Measurements from ENCODE around the gene ARAP2. TPM values are rescaled to one million over a fixed set of nuclear protein-coding genes. Genes with fewer than 3 reads are reported as not detected.

Gene ARAP2
- polyA plus RNA-seq, 1 donor (not counting 4 experiments of a cell fraction or from before 2014, with no cell fraction given): 9.3 TPM

DNA sequence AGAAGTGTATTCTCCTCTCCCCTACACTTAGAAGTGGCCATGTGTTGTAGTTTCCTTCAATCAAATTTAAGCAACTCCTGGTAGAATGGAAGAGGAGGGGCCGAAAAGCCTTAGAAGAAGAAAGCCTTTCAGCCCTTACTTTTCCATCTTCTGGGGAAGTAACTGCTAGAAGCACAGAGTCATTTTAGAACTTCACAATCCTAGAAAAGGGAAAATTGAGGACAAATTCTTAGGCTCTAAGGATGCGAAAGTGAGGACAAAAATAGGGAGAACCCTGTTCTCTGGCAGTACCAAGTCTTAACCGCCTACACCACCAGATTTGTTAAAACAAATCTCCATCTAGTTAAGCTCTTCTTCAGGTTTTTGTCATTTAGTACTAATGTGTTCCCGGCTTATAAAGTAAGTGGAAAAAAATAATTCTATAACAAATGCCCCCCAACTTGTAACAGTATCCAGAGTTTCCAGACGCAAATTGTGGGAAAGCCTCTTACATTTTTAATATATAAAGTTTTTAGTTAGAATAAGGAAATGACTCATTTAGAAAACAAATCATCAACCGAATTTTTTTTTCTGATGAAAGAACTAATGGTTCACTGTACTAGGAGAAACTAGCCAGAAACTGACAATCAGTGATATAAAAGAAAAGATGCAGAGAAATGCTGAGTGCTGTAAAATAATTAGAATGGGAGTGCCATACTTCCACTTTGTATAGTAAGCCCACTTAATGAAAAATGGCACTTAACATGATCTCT is 76.0 kb downstream of the ARAP2 start:
- no peak overlapping the region for H3K4me2 ChIP-seq (ENCODE audit: control insufficient read depth, extremely low read depth, insufficient read depth, low read depth, low read length)
- H2AFZ ChIP-seq (ENCODE audit: control insufficient read depth, low read length): no peak overlapping the region
- TF ChIP-seq, protein P1, sequence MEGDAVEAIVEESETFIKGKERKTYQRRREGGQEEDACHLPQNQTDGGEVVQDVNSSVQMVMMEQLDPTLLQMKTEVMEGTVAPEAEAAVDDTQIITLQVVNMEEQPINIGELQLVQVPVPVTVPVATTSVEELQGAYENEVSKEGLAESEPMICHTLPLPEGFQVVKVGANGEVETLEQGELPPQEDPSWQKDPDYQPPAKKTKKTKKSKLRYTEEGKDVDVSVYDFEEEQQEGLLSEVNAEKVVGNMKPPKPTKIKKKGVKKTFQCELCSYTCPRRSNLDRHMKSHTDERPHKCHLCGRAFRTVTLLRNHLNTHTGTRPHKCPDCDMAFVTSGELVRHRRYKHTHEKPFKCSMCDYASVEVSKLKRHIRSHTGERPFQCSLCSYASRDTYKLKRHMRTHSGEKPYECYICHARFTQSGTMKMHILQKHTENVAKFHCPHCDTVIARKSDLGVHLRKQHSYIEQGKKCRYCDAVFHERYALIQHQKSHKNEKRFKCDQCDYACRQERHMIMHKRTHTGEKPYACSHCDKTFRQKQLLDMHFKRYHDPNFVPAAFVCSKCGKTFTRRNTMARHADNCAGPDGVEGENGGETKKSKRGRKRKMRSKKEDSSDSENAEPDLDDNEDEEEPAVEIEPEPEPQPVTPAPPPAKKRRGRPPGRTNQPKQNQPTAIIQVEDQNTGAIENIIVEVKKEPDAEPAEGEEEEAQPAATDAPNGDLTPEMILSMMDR (optimal IDR thresholded peaks at IDR 0.05 in 1 of 3, IDR thresholded peaks at IDR 0.05 in 1 of 3, conservative IDR thresholded peaks at IDR 0.05 in 1 of 3; ENCODE audit: extremely low read depth in 1 of 3, insufficient read depth in 2 of 3, low read length in 3 of 3): no peak
- no peak for TF ChIP-seq EZH2 (IDR thresholded peaks at IDR 0.05; ENCODE audit: low read length)
- dilution Hi-C loops (cut with MboI; ENCODE audit: extremely low pct_ligation_motif_present, low sequenced_read_pairs): no loop called here
- no peak overlapping the region for H3K27ac ChIP-seq (ENCODE audit: control insufficient read depth, insufficient read depth, low read length)
- H3K27me3 ChIP-seq (ENCODE audit: control insufficient read depth, extremely low read depth, insufficient read depth, low read length): no peaks in the 10 kb centered on the region
- no peaks in the 10 kb centered on the region for H3K79me2 ChIP-seq (ENCODE audit: control insufficient read depth, insufficient read depth, low read length)
- H3K36me3 ChIP-seq (ENCODE audit: control insufficient read depth in 2 of 2, extremely low read depth in 1 of 2, insufficient read depth in 2 of 2, low read length in 2 of 2): peaks cover 3% of the 10 kb centered on the region in 2 experiments
- DNase-seq (ENCODE audit: low read depth, low spot score) (no peak), FAIRE-seq (no peak)
- H3K9me3 ChIP-seq (ENCODE audit: control insufficient read depth, low read depth, low read length): no peaks in the 10 kb centered on the region
- H3K4me3 ChIP-seq (ENCODE audit: control insufficient read depth in 2 of 3, extremely low read depth in 1 of 3, insufficient read depth in 2 of 3, low read depth in 1 of 3, low read length in 3 of 3): no peak overlapping the region
- H3K4me1 ChIP-seq (ENCODE audit: control insufficient read depth, extremely low read depth, insufficient read depth, low read length): peaks cover 5% of the 10 kb centered on the region
- no peaks in the 10 kb centered on the region for H3K9me1 ChIP-seq (ENCODE audit: control insufficient read depth, extremely low read depth, insufficient read depth, low read length)
- no peak overlapping the region for H3K9ac ChIP-seq (ENCODE audit: control insufficient read depth, extremely low read depth, insufficient read depth, low read length)
- no peaks in the 10 kb centered on the region for H4K20me1 ChIP-seq (ENCODE audit: control insufficient read depth, extremely low read depth, insufficient read depth, low read length)

DNA sequence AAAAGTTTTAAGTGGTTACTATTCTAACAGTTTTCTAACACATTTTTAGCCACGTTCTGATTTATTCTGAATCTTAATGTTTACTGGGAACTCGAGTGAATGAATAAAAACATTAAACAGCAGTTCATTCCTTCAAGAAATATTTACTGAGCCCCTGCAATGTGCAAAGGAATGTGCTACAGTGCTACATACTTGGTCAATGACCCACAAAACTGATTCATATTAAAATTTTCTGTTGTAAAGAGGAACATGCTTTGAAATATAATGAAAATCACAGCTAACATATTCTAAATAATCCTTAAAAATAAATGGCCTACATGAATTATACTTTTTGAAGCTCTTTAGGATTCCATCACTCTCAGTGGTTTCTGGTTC is 78.7 kb downstream of the ARAP2 start:
- TF ChIP-seq, protein P1 (optimal IDR thresholded peaks at IDR 0.05 in 1 of 3, IDR thresholded peaks at IDR 0.05 in 1 of 3, conservative IDR thresholded peaks at IDR 0.05 in 1 of 3; ENCODE audit: extremely low read depth in 1 of 3, insufficient read depth in 2 of 3, low read length in 3 of 3): no peak
- no peak for TF ChIP-seq EZH2 (IDR thresholded peaks at IDR 0.05; ENCODE audit: low read length)
- no peaks in the 10 kb centered on the region for H3K9me1 ChIP-seq (ENCODE audit: control insufficient read depth, extremely low read depth, insufficient read depth, low read length)
- no peak overlapping the region for H3K9ac ChIP-seq (ENCODE audit: control insufficient read depth, extremely low read depth, insufficient read depth, low read length)
- H4K20me1 ChIP-seq (ENCODE audit: control insufficient read depth, extremely low read depth, insufficient read depth, low read length): no peaks in the 10 kb centered on the region
- H3K4me1 ChIP-seq (ENCODE audit: control insufficient read depth, extremely low read depth, insufficient read depth, low read length): peaks cover 5% of the 10 kb centered on the region
- no peak overlapping the region for H3K4me2 ChIP-seq (ENCODE audit: control insufficient read depth, extremely low read depth, insufficient read depth, low read depth, low read length)
- peaks cover 3 to 7% of the 10 kb centered on the region in 2 experiments for H3K36me3 ChIP-seq (ENCODE audit: control insufficient read depth in 2 of 2, extremely low read depth in 1 of 2, insufficient read depth in 2 of 2, low read length in 2 of 2)
- no peak overlapping the region for H2AFZ ChIP-seq (ENCODE audit: control insufficient read depth, low read length)
- no peak overlapping the region for H3K27ac ChIP-seq (ENCODE audit: control insufficient read depth, insufficient read depth, low read length)
- no peaks in the 10 kb centered on the region for H3K27me3 ChIP-seq (ENCODE audit: control insufficient read depth, extremely low read depth, insufficient read depth, low read length)
- no peak for DNase-seq (ENCODE audit: low read depth, low spot score)
- H3K4me3 ChIP-seq (ENCODE audit: control insufficient read depth in 2 of 3, extremely low read depth in 1 of 3, insufficient read depth in 2 of 3, low read depth in 1 of 3, low read length in 3 of 3): no peak overlapping the region
- no peak for FAIRE-seq
- no peaks in the 10 kb centered on the region for H3K79me2 ChIP-seq (ENCODE audit: control insufficient read depth, insufficient read depth, low read length)
- dilution Hi-C loops (cut with MboI; ENCODE audit: extremely low pct_ligation_motif_present, low sequenced_read_pairs): no loop called here
- H3K9me3 ChIP-seq (ENCODE audit: control insufficient read depth, low read depth, low read length): no peaks in the 10 kb centered on the region

All from keratinocyte (primary cell).